SKM-1 (cell line): Measurements from ENCODE around the gene HPCAL1.
"Not testable (repeated sequence)": the region's sequence is repeated elsewhere in the genome, so short reads cannot be mapped to it uniquely, and the experiment has no call there.

Experiments used
- DNase-seq: peaks from one replicate; lab custom pipeline; 2025; ENCODE audit not compliant: unreplicated experiment; lab: John Stamatoyannopoulos, UW

The HPCAL1 gene

GRCh38 chr2:10433947-10434885 is 131.5 kb downstream of the HPCAL1 start:
- DNase-seq: no peak

DNA sequence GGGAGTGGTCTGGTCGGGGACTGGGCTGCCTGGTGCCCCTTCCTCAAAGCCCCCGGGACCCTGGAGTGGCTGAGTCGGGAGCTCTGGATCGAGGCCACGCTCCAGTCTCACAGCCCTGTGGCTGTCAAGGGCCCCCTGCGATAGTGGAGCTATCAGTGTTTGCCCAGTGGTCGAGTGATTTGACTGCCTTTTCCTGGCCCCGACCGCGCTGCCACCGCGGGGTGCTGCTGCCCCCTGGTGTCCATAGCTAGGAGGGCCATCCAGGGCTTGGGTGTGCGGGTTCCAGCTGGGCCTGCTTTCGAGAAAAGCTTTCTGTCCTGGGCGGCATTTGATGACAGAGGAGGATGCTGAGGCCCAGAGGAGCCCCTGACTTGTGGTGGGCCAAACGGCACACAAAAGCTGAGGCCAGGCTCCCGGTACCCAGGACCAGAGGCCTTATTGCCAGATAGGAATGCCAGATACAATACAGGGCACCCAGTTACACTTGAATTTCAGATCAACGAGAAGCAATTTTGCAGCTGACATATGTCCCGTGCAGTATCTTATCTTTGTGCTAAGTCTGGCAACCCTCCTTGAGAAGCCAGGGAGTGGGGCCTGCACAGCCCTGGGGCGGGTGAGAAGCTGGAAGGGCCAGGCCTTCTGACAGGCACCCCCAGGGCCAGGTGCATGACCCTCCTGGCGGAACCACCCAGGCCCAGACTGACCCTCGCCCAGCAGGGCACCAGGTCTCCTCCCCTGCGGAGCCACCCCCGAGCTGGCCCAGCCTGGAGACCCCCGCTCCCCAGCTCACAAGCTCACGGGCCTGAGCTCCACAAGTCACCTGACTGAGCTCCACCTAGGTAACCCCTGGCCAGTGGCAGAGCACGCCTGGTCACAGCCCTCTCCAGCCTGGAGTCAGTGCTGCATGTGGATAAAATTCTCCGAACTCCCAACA is 132.4 kb downstream of the HPCAL1 start:
- peak; percentile 63 for DNase-seq

GRCh38 chr2:10435820-10436204 is 133.1 kb downstream of the HPCAL1 start:
- DNase-seq: no peak

- no peak for DNase-seq
Measured at GRCh38 chr2:10436583-10437110, 133.9 kb downstream of the HPCAL1 start.

DNA sequence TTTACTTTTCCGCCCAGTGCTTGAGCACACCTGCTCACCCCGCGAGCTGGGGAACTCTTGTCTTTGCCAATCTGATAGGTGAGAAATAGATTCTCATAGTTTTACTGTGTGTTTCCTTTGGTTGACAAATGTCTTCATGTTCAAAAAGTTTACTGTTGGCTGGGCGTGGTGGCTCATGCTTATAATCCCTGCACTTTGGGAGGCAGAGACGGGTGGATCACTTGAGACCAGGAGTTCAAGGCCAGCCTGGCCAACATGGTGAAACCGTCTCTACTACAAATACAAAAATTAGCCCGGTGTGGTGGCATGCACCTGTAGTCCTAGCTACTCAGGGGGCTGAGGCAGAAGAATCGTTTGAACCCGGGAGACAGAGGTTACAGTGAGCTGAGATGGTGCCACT is 135.1 kb downstream of the HPCAL1 start:
- no peak for DNase-seq

DNA sequence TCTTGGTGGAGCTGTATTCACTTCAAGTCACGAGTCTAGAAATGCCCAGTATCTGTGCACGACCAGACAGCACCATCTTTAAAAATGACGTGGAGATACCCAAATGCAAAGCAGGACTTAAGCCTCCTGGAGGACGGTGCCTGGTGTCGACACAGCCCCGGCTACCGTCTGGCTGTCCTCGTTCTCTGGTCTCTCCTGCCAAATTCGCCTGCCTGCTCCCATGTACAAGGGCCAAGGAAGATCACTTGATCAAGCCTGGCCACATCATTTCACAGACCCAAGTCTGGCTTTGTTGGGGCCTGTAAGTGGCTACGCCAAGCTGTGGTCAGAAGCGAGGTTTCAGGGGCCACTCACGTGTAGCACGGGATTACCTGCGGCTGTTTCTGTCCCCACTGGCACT is 136.0 kb downstream of the HPCAL1 start:
- DNase-seq: no peak

- DNase-seq: no peak
Measured at GRCh38 chr2:10439185-10439879, 136.6 kb downstream of the HPCAL1 start.

DNA sequence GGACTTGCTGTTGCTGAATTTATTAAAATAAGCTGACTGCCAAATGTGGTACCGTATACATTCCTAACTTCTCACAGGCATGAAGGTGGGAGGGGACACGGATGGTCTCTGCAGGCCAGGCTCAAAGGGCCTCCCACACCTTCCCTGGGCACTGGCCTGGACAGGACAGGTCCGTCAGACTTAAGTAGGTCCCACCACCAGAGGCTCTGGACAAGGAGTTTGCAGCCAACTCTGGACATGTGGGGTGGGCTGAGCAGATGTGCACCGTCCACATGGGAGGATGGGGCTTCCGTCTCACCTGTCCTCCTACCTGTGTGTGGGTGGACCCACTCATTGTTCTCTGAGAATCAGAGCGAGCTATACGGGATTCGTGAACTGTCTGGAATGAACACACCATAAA is 137.3 kb downstream of the HPCAL1 start:
- DNase-seq: no peak

- no peak for DNase-seq
Measured at GRCh38 chr2:10440736-10441135, 138.0 kb downstream of the HPCAL1 start.

- DNase-seq: no peak
Measured at GRCh38 chr2:10441948-10442347, 139.2 kb downstream of the HPCAL1 start.

DNA sequence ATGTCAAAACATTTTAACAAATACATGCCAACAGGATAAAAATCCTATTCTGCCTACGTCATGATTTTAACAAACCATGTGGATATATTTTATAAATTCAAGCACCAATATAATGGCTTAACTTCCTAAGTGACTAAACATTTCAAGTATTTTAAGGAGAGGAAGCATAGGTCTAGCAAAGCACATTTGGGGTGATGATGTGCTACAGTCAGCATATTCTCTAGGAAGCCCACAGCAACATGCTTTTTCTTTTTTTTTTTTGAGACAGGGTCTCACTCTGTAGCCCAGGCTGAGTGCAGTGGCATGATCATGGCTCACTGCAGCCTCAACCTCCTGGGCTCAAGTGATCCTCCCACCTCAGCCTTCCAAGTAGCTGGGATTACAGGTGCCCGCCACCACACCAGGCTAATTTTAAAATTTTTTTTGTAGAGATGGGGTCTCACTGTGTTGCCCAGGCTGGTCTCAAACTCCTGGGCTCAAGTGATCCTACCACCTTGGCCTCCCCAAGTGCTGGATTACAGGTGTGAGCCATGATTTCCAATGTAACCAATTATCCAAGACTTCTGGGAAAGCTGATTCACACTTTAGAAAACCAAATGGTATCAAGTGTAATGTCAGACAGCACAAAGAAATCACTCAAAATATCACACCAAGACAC is 139.9 kb downstream of the HPCAL1 start:
- DNase-seq: not testable (repeated sequence)

DNA sequence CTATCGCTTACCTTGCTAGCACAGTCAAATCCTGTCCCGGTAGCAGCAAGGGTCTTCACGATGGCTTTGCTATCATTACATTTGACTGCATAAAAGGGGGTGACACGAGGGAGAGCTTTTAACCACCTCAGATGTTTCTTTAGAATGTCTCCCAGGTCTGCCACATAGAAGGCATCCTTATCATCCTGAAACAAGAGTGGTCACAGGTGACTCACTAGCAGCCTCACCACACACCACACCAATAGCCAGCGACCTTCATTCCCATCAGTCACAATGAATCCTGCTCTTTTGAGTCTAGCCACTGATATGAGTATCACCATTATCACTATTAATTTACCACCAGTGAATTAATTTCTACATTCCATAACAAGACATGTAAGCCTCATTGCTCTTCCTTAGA is 141.8 kb downstream of the HPCAL1 start:
- DNase-seq: no peak

DNA sequence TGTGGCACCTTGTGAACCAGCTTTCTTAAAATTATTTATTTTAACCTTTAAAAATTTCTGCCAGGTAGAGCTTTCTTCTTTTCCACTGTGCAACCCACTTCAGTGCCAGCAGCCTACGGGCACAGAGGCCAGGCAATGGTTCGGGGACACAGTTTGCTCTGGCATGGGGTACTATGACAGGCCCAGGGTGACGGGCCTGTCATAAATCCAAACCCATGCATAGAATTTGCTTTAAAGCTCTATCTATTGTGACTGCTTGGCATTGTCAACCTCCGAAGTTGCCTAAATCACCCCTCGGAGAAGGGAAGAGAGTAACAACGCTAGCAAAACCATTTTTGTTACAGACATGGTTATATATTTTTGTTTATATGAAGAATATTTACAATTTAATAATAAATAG is 143.9 kb downstream of the HPCAL1 start:
- no peak for DNase-seq

GRCh38 chr2:10447300-10447894 is 144.7 kb downstream of the HPCAL1 start:
- no peak for DNase-seq

- peak; percentile 96 for DNase-seq
Measured at GRCh38 chr2:10447895-10448575, 145.3 kb downstream of the HPCAL1 start, which contains the start of gene ODC1. Gene ODC1 (minus strand): TSS chr2:10448327. CDS start chr2:10445032, 3,295 bp downstream.

DNA sequence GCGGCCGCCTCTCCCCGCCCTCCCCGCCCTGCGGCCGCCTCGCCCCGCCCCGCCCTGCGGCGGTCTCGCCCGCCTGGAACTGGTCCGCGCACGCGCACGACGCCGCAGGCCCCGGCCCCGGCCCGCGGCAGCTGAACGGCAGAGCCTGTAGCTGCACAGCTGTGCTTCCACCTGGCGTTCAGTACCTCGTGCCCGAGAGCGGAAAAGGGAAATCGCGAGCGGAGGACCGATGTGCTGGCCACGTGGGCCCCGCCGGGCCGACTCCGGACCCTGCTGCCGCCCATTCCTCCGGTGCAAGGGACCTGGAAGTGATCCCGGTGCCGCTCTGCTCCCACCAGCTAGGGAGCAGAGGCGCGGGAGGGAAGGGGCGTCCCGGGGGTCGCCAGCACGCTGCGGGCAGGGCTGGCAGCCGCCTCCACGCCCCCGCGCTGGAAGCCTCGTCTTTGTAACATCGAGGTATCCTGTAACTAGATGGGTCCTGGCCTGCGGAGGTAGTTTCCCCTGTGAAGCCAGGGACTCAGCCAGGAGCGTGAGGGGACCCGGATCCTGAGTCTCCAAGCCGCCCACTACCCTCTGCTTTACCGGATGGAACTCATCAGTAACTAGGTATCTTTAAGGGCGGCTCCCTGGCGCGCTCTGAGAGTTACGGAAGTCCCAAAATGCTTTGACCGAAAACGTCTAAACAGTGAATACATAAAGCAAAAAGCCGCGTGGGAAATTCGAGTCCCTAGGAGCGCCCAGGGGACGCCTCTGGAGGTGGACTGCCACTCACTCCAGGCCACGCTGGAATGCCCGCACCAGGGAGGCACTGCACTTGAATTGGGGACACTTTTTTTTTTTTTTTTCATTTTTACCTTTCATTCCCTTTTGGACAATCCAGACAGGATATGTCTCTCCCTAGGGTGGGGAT is 146.1 kb downstream of the HPCAL1 start:
- DNase-seq: peak; percentile 96

DNA sequence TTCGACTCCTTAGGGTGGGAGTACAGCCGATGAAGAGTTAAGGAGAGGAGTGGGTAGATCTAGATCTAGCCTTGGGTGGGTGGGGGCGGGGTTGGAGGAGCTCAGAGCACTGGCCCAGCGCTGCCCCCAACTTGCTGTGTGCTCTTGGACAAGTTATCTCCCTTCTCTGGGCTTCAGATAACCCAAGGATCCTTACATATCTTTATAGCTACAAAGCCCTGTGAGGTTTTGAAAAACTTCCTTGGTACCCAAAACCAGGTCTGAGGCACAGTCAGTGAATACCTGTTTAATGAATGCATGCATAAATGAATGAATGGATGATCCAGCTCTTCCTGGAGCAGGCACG is 146.8 kb downstream of the HPCAL1 start:
- no peak for DNase-seq
